ENCODE results near the gene GPR160.
A peak's percentile ranks its signal among the peaks of the same experiment; 100 is the strongest.
"Not testable (repeated sequence)": the region's sequence is repeated elsewhere in the genome, so short reads cannot be mapped to it uniquely, and the experiment has no call there.

Gene GPR160

GRCh38 chr3:170016057-170016456, 21.7 kb upstream of the GPR160 start:
- H3K9me3 Mint-ChIP-seq, result no peaks in the 10 kb centered on the region
- H3K27ac Mint-ChIP-seq, result no peak overlapping the region
- H3K4me1 Mint-ChIP-seq, result peaks cover 10% of the 10 kb centered on the region
- no peak for DNase-seq
- no peak overlapping the region for H3K4me3 Mint-ChIP-seq
- no peaks in the 10 kb centered on the region for H3K27me3 Mint-ChIP-seq
- ATAC-seq, result no peak

DNA sequence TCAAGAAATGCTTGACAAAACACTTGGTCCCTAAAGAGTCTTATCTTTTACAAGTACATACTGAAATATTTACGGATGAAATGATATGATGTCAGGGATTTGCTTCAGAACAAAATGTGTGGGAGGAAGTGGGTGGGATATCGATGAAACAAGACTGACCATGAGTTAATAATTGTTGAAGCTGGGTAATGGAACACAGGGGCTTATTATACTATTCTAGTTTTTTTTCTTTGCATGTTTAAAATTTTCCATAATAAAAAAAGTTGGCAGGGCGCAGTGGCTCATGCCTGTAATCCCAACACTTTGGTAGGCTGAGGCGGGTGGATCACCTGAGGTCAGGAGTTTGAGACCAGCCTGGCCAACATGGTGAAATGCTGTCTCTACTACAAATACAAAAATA, 18.5 kb upstream of the GPR160 start:
- ATAC-seq, H3K4me3 Mint-ChIP-seq, H3K9me3 Mint-ChIP-seq, H3K27me3 Mint-ChIP-seq, DNase-seq, H3K27ac Mint-ChIP-seq: not testable (repeated sequence)
- peaks cover 16% of the 10 kb centered on the region for H3K4me1 Mint-ChIP-seq

- no peaks in the 10 kb centered on the region for H3K9me3 Mint-ChIP-seq
- peak; percentile 76 for ATAC-seq
- no peaks in the 10 kb centered on the region for H3K27me3 Mint-ChIP-seq
- no peak for DNase-seq
- peaks cover 22% of the 10 kb centered on the region for H3K4me1 Mint-ChIP-seq
- peak overlapping the region in 1 of 2 donors; percentile 35 for H3K27ac Mint-ChIP-seq
- peak overlapping the region in 1 of 2 donors; percentile 4 for H3K4me3 Mint-ChIP-seq
These were observed 16.7 kb upstream of the GPR160 start for GRCh38 chr3:170021083-170021482.

- H3K4me1 Mint-ChIP-seq, result peaks cover 25% of the 10 kb centered on the region
- H3K4me3 Mint-ChIP-seq, result no peak overlapping the region
- ATAC-seq, result no peak
- no peak for DNase-seq
- H3K9me3 Mint-ChIP-seq, result peaks cover under 1 to 5% of the 10 kb centered on the region in 2 donors
- H3K27me3 Mint-ChIP-seq, result no peaks in the 10 kb centered on the region
- H3K27ac Mint-ChIP-seq, result no peak overlapping the region
These were observed 15.5 kb upstream of the GPR160 start for GRCh38 chr3:170022336-170022735.

- H3K27ac Mint-ChIP-seq, result no peak overlapping the region
- DNase-seq (no peak), ATAC-seq (no peak)
- peaks cover 5 to 8% of the 10 kb centered on the region in 2 donors for H3K9me3 Mint-ChIP-seq
- H3K27me3 Mint-ChIP-seq, result no peaks in the 10 kb centered on the region
- H3K4me1 Mint-ChIP-seq, result peaks cover 33% of the 10 kb centered on the region
- no peak overlapping the region for H3K4me3 Mint-ChIP-seq
These were observed 14.6 kb upstream of the GPR160 start for GRCh38 chr3:170023165-170023564.

DNA sequence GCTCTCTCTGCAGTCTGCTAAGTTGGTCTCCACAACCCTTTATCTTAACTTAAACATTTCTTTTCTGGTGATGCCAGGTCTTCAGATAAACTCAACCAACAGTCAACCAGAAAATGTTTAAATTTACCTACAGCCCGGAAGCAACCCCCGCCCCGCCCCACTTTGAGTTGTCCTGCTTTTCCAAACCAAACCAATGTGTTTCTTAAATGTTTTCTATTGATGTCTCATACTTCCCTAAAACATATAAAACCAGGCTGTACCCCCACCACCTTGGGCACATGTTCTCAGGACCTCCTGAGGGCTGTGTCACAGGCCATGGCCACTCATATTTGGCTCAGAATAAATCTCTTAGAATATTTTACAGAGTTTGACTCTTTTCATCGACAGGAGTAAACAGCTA, 13.2 kb upstream of the GPR160 start:
- ATAC-seq (no peak), DNase-seq (no peak)
- Mint-ChIP-seq H3K4me1 (peaks cover 33% of the 10 kb centered on the region), H3K9me3 (peaks cover 8 to 9% of the 10 kb centered on the region in 2 donors), H3K27ac (no peak overlapping the region), H3K27me3 (no peaks in the 10 kb centered on the region), H3K4me3 (no peak overlapping the region)

DNA sequence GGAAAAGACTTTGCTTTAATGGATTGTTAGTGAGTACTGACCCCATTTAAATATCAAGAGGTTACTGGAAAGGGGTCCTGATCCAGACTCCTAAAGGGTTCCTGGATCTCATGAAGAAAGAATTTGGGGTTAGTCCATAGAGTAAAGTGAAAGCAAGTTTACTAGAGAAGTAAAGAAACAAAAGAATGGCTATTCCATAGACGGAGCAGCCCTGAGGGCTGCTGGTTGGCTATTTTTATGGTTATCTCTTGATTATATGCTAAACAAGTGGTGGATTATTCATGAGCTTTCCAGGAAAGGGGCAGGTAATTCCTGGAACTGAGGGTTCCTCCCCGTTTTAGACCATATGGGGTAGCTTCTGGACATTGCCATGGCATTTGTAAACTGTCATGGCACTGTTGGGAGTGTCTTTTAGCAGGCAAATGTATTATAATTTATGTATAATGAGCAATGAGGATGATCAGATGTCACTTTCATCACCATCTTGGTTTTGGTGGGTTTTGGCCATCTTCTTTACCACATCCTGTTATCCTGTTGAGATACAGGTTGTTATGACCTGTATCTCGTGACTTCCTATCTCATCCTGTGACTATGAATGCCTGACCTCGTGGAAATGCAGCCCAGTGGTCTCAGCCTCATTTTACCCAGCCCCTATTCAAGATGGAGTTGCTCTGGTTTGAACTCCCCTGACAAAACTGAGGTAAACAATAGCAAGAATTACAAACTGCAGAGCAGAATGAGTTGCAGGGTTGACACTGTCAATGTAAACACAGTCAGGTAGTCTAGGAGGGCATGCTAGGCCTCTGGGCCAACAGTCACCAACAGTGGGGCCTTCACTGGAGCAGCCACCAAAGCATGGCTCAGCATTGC, 10.3 kb upstream of the GPR160 start:
- peak; percentile 41 to 59 for DNase-seq
- peak; percentile 89 for ATAC-seq
- Mint-ChIP-seq H3K9me3 (peaks cover 8 to 9% of the 10 kb centered on the region in 2 donors), H3K27me3 (no peaks in the 10 kb centered on the region), H3K27ac (peak overlapping the region; percentile 94 to 95), H3K4me1 (peaks cover 42% of the 10 kb centered on the region), H3K4me3 (peak overlapping the region in 1 of 2 donors; percentile 21)

- H3K27ac Mint-ChIP-seq, result peak overlapping the region; percentile 46 to 71
- peak; percentile 63 for ATAC-seq
- peaks cover 35% of the 10 kb centered on the region for H3K4me1 Mint-ChIP-seq
- DNase-seq, result peak; percentile 34 to 55
- H3K9me3 Mint-ChIP-seq, result peaks cover 0 to 4% of the 10 kb centered on the region in 2 donors
- H3K27me3 Mint-ChIP-seq, result no peaks in the 10 kb centered on the region
- peak overlapping the region; percentile 54 to 61 for H3K4me3 Mint-ChIP-seq
These were observed 4.3 kb upstream of the GPR160 start for GRCh38 chr3:170033489-170033888.

- no peaks in the 10 kb centered on the region for H3K9me3 Mint-ChIP-seq
- peak overlapping the region; percentile 82 to 90 for H3K4me3 Mint-ChIP-seq
- H3K4me1 Mint-ChIP-seq, result peaks cover 20% of the 10 kb centered on the region
- peak overlapping the region in 1 of 2 donors; percentile 87 for H3K27ac Mint-ChIP-seq
- H3K27me3 Mint-ChIP-seq, result no peaks in the 10 kb centered on the region
- ATAC-seq, result peak; percentile 24
- DNase-seq, result peak; percentile 25 to 30
These were observed 777 bp downstream of the GPR160 start for GRCh38 chr3:170038434-170039110.

GRCh38 chr3:170040418-170040817, 2.6 kb downstream of the GPR160 start:
- no peak overlapping the region for H3K27ac Mint-ChIP-seq

DNA sequence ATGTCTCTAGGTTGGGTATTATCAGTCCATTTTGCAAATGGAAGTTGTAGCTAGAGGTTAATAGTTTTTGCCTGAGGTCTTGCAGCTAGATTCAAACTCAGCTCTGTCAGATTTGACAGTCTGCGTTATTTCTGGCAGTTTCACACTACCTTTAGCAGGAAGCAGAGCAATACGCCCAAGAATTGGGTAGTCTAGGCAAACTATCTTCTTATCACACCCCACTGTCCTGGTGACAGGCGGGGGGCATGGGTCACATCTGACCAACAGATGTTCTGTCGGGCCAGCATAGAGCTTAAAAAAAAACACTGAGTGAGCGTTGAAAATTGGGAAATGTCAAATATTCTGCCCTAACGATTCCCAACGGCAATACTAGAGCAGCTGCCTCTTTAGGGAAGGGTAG, 5.7 kb downstream of the GPR160 start:
- Mint-ChIP-seq H3K4me3 (no peak overlapping the region), H3K9me3 (no peaks in the 10 kb centered on the region), H3K27ac (no peak overlapping the region), H3K4me1 (peaks cover 33% of the 10 kb centered on the region), H3K27me3 (no peaks in the 10 kb centered on the region)
- no peak for ATAC-seq
- DNase-seq, result no peak

More at GRCh38 chr3:170040418-170040817, 2.6 kb downstream of the GPR160 start:
- H3K9me3 Mint-ChIP-seq, result no peaks in the 10 kb centered on the region
- H3K4me3 Mint-ChIP-seq, result peak overlapping the region in 1 of 2 donors; percentile 32
- H3K4me1 Mint-ChIP-seq, result peaks cover 26% of the 10 kb centered on the region
- DNase-seq (no peak), ATAC-seq (no peak)
- H3K27me3 Mint-ChIP-seq, result no peaks in the 10 kb centered on the region

- DNase-seq, result no peak
- Mint-ChIP-seq H3K27ac (no peak overlapping the region), H3K4me1 (peaks cover 29% of the 10 kb centered on the region), H3K27me3 (no peaks in the 10 kb centered on the region), H3K9me3 (no peaks in the 10 kb centered on the region), H3K4me3 (no peak overlapping the region)
- peak; percentile 30 for ATAC-seq
These were observed 6.5 kb downstream of the GPR160 start for GRCh38 chr3:170044271-170044670.

DNA sequence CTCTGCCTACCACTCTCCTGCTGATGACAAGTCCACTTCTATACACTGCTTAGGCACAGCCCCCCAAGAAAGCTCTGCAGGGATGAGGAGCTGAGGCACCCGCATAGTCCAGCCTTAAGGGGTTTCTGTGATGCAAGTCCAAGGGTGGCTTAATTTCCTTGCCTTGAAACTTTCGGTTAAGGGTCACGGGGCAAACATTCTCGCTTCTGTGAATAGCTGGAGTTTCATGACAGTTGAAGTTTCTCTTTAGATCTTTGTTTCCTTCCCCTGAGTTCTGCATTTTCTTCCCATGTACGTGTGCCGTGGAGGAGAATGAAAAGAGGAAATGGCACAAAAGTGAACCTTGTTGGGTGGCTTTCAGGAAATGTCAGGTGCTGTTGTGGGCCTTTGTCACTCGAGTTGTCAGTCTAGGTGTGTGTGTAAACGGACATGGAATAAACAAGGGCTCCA, 7.0 kb downstream of the GPR160 start:
- H3K4me3 Mint-ChIP-seq, result peak overlapping the region; percentile 56 to 67
- H3K4me1 Mint-ChIP-seq, result peaks cover 28% of the 10 kb centered on the region
- ATAC-seq, result peak; percentile 28

DNA sequence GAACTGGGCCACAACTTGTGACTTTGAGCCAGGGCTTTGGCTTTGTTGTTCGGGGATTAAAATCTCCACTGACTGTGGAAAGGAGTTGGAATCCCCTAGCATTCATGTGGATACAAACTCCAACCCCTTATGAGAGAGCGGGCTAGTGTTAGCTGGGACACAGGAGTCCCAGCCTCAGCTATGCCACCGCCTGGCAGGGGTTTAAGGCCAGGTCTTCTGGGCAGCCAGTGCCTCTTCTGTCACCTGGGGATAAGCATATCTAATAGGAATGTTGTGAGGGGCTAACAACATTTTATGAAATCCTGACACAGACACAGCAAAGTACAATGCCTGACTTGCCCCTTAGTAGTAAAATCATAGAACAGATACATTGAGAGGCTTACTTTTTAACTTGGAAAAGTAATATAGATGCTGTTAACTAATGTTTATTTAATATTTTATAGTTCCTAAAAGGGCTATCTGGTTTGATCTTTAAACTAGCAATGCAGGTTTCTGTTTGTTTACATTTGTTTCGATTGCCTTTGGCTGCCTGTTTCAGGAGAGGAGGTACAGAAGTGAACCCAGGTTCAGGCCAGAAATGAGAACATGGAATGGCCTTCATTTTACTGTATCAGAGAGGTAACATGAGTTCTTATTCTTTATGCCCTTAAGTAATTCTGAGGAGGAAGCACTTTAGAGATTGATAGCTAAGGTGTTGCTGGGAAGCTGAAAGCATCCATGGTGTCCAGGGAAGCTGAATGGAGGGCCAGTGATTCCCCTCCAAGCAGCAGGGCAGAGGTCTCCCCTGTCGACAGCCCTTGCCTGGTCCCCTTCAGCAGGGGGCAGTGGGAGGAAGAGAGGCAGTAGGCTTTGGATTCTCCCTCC, 8.7 kb downstream of the GPR160 start:
- ATAC-seq (no peak), DNase-seq (no peak)
- no peak overlapping the region for H3K4me3 Mint-ChIP-seq
- peaks cover 19% of the 10 kb centered on the region for H3K4me1 Mint-ChIP-seq
- no peaks in the 10 kb centered on the region for H3K9me3 Mint-ChIP-seq
- H3K27me3 Mint-ChIP-seq, result no peaks in the 10 kb centered on the region
- peak overlapping the region in 1 of 2 donors; percentile 67 for H3K27ac Mint-ChIP-seq

More for the DNA sequence above, 7.0 kb downstream of the GPR160 start:
- Mint-ChIP-seq H3K9me3 (no peaks in the 10 kb centered on the region), H3K27ac (peak overlapping the region in 1 of 2 donors; percentile 91), H3K27me3 (no peaks in the 10 kb centered on the region)
- DNase-seq, result no peak

DNA sequence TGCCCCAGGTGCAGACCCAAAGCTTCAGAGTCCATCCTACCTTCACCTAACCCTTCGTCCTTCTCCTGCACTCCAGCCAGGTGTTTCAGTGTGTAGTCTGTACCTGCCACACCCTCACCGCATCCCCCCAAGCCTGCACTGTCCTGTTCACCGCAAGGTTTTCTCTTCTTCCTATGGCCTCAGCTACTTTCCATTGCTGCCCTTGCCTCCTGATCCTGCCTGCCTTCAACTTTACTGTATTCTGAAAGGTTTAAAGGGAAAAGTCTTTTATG, 9.3 kb downstream of the GPR160 start:
- H3K9me3 Mint-ChIP-seq, result no peaks in the 10 kb centered on the region
- H3K27me3 Mint-ChIP-seq, result no peaks in the 10 kb centered on the region
- DNase-seq (no peak), ATAC-seq (no peak)
- H3K4me3 Mint-ChIP-seq, result no peak overlapping the region
- peaks cover 19% of the 10 kb centered on the region for H3K4me1 Mint-ChIP-seq
- H3K27ac Mint-ChIP-seq, result no peak overlapping the region
